GM12872 (cell line): ENCODE data around the gene NHLRC4.

Source experiments
- CTCF ChIP-seq: IDR thresholded peaks from 3 replicates; pipeline ENCODE4 v1.5.1; 2011; ENCODE audit warnings: low read depth, mild to moderate bottlenecking, low read length, moderate library complexity; ENCODE audit not compliant: insufficient read depth

The NHLRC4 gene

GRCh38 chr16:592518-593306 is 25.9 kb downstream of the NHLRC4 start:
- TF ChIP-seq CTCF: no peak

GRCh38 chr16:593406-593805 is 26.6 kb downstream of the NHLRC4 start:
- TF ChIP-seq CTCF: no peak

- TF ChIP-seq CTCF: no peak
Measured at GRCh38 chr16:593807-594206, 27.0 kb downstream of the NHLRC4 start.

- TF ChIP-seq CTCF: no peak
Measured at GRCh38 chr16:595094-595528, 28.3 kb downstream of the NHLRC4 start.

GRCh38 chr16:595942-596735 is 29.3 kb downstream of the NHLRC4 start:
- no peak for TF ChIP-seq CTCF

GRCh38 chr16:596736-597060 is 29.9 kb downstream of the NHLRC4 start:
- TF ChIP-seq CTCF: no peak

- no peak for TF ChIP-seq CTCF
Measured at GRCh38 chr16:598823-599739, 32.3 kb downstream of the NHLRC4 start.
